Retinal pigment epithelial cell (primary cell): ENCODE data around the gene CPEB4.

ENCODE experiments used
- DNase-seq: peaks from one replicate; pipeline ENCODE4 v3.0.0-alpha.2; 2010; ENCODE audit warnings: low read depth
- H3K4me3 ChIP-seq: 2 replicates; pipeline ENCODE4 v1.5.1; 2011; ENCODE audit warnings: mild to moderate bottlenecking, low read length, control low read depth, moderate library complexity
- CTCF ChIP-seq: conservative IDR thresholded peaks from 2 replicates; pipeline ENCODE4 v1.5.1; 2011; ENCODE audit warnings: low read depth, low read length, control low read depth, inconsistent platforms

Gene CPEB4

GRCh38 chr5:173907284-173907683 lies 19.1 kb downstream of the CPEB4 start:
- DNase-seq, result no peak
- H3K4me3 ChIP-seq, result no peak overlapping the region
- TF ChIP-seq CTCF, result no peak

GRCh38 chr5:173907686-173908371 lies 19.7 kb downstream of the CPEB4 start:
- no peak overlapping the region for H3K4me3 ChIP-seq
- DNase-seq, result no peak
- no peak for TF ChIP-seq CTCF

GRCh38 chr5:173909199-173909598 lies 21.1 kb downstream of the CPEB4 start:
- TF ChIP-seq CTCF, result no peak
- no peak for DNase-seq
- H3K4me3 ChIP-seq, result no peak overlapping the region

- no peak overlapping the region for H3K4me3 ChIP-seq
- DNase-seq, result no peak
- TF ChIP-seq CTCF, result no peak
Observed at GRCh38 chr5:173910215-173910614, 22.1 kb downstream of the CPEB4 start.

- no peak for DNase-seq
- no peak for TF ChIP-seq CTCF
- H3K4me3 ChIP-seq, result no peak overlapping the region
Observed at GRCh38 chr5:173911623-173912022, 23.5 kb downstream of the CPEB4 start.

- H3K4me3 ChIP-seq, result no peak overlapping the region
- no peak for TF ChIP-seq CTCF
- no peak for DNase-seq
Observed at GRCh38 chr5:173913686-173914321, 25.7 kb downstream of the CPEB4 start.
